ENCODE data around the gene STON1.

GRCh38 chr2:48515513-48515985 is 14.4 kb upstream of the STON1 start:
- TF ChIP-seq RAD21 (IDR thresholded peaks at IDR 0.05; ENCODE audit: low read length): no peak
- TF ChIP-seq USF2 (IDR thresholded peaks at IDR 0.05; ENCODE audit: low read depth, low read length): no peak
- no peak for TF ChIP-seq CTCF (conservative IDR thresholded peaks at IDR 0.05; ENCODE audit: low read depth, low read length)
- TF ChIP-seq POLR2A (IDR thresholded peaks at IDR 0.05; ENCODE audit: low read depth, low read length): no peak
- TF ChIP-seq MAFK (IDR thresholded peaks at IDR 0.05; ENCODE audit: low read depth, low read length): no peak
- no peak for TF ChIP-seq SMC3 (IDR thresholded peaks at IDR 0.05; ENCODE audit: low read depth, low read length)
- no peak for TF ChIP-seq RFX5 (IDR thresholded peaks at IDR 0.05; ENCODE audit: low read depth, low read length)
- no peak for TF ChIP-seq BHLHE40 (IDR thresholded peaks at IDR 0.05; ENCODE audit: low read depth, low read length)
- TF ChIP-seq ELK1 (IDR thresholded peaks at IDR 0.05; ENCODE audit: borderline replicate concordance, low read depth, low read length): no peak
